CD14-positive monocyte (primary cell): ENCODE data around the gene MED8. TPM values are rescaled to one million over a fixed set of nuclear protein-coding genes. Genes with fewer than 3 reads are reported as not detected.
"Not testable (repeated sequence)": the region's sequence is repeated elsewhere in the genome, so short reads cannot be mapped to it uniquely, and the experiment has no call there.

Experiments used
- DNase-seq, 3 donors: peaks; one replicate each; pipeline ENCODE4 v3.0.0-alpha.2; 2011 to 2022
- H2AFZ ChIP-seq: 2 replicates; pipeline ENCODE4 v1.6.0; 2012; ENCODE audit warnings: mild to moderate bottlenecking, low read depth, low read length, inconsistent platforms; ENCODE audit not compliant: insufficient read depth, poor library complexity, severe bottlenecking
- H3K27ac ChIP-seq, 2 donors: 1 replicate in 1 of 2; 2 replicates in 1 of 2; pipeline ENCODE4 v1.5.1; 2012 to 2013; ENCODE audit warnings: low read length in 2 of 2, control low read depth in 1 of 2, inconsistent platforms in 1 of 2, low read depth in 1 of 2, mild to moderate bottlenecking in 1 of 2
- H3K27me3 ChIP-seq, 2 donors: one replicate each; pipeline versions ENCODE4 v1.6.0 to v1.6.1; 2011 to 2013; ENCODE audit warnings: low read length in 2 of 2; ENCODE audit not compliant: control insufficient read depth in 2 of 2, insufficient read depth in 2 of 2
- H3K36me3 ChIP-seq, 2 donors: replicated peaks in 1 of 2; 1 replicate in 1 of 2; 2 replicates in 1 of 2; pipeline versions ENCODE4 v1.5.1 to v1.6.1; 2012 to 2013; ENCODE audit warnings: low read length in 2 of 2, control low read depth in 1 of 2, inconsistent platforms in 1 of 2, mild to moderate bottlenecking in 1 of 2; ENCODE audit not compliant: insufficient read depth in 2 of 2, control insufficient read depth in 1 of 2
- H3K4me1 ChIP-seq, 2 donors: 1 replicate in 1 of 2; 2 replicates in 1 of 2; pipeline versions ENCODE4 v1.5.1 to v1.6.1; 2012 to 2013; ENCODE audit warnings: low read length in 2 of 2, control low read depth in 1 of 2, inconsistent platforms in 1 of 2, mild to moderate bottlenecking in 1 of 2, moderate library complexity in 1 of 2; ENCODE audit not compliant: insufficient read depth in 2 of 2, control insufficient read depth in 1 of 2
- H3K4me2 ChIP-seq: replicated peaks from 2 replicates; pipeline ENCODE3; 2012; ENCODE audit warnings: low read length, moderate library complexity, mild to moderate bottlenecking; ENCODE audit not compliant: poor library complexity, severe bottlenecking; ENCODE audit errors: extremely low read depth
- H3K4me3 ChIP-seq, 3 experiments: fragments of 200-600 bp in 1 of 3; sonication (generic) in 1 of 3; replicated peaks in 1 of 3; 1 replicate in 2 of 3; 2 replicates in 1 of 3; pipeline ENCODE4 v1.5.1; 2011 to 2013; ENCODE audit warnings: low read length in 3 of 3, mild to moderate bottlenecking in 3 of 3, control low read depth in 2 of 3, low read depth in 2 of 3, inconsistent platforms in 1 of 3, moderate library complexity in 1 of 3
- H3K79me2 ChIP-seq: 2 replicates; pipeline ENCODE4 v1.6.0; 2012; ENCODE audit warnings: mild to moderate bottlenecking, control low read depth, inconsistent platforms, low read length, moderate library complexity; ENCODE audit not compliant: insufficient read depth
- H3K9ac ChIP-seq: 2 replicates; pipeline ENCODE4 v1.6.0; 2017; ENCODE audit warnings: low read length, mild to moderate bottlenecking; ENCODE audit not compliant: insufficient read depth, poor library complexity, severe bottlenecking
- H3K9me3 ChIP-seq, 2 donors: replicated peaks in 1 of 2; 1 replicate in 1 of 2; 2 replicates in 1 of 2; pipeline versions ENCODE4 v1.5.1 to v1.6.1; 2012 to 2013; ENCODE audit warnings: low read length in 2 of 2, control low read depth in 1 of 2; ENCODE audit not compliant: control insufficient read depth in 1 of 2, insufficient read depth in 1 of 2
- H4K20me1 ChIP-seq: 2 replicates; pipeline ENCODE4 v1.6.0; 2012; ENCODE audit warnings: mild to moderate bottlenecking, low read length, control low read depth, moderate library complexity; ENCODE audit not compliant: insufficient read depth
- H3K27ac Mint-ChIP-seq, 7 donors: one replicate each; pipeline ENCODE4 v1.8.0; 2020; ENCODE audit warnings: mild to moderate bottlenecking in 7 of 7, mixed read lengths in 7 of 7, moderate library complexity in 6 of 7, inconsistent platforms in 2 of 7
- H3K27me3 Mint-ChIP-seq, 3 donors: one replicate each; pipeline ENCODE4 v1.8.0; 2021 to 2022; ENCODE audit warnings: low read depth in 3 of 3, mild to moderate bottlenecking in 3 of 3, mixed read lengths in 3 of 3, moderate library complexity in 3 of 3, inconsistent platforms in 1 of 3
- H3K36me3 Mint-ChIP-seq, 2 donors: one replicate each; pipeline ENCODE4 v1.8.0; 2020; ENCODE audit warnings: mixed read lengths in 2 of 2, inconsistent platforms in 1 of 2, mild to moderate bottlenecking in 1 of 2
- H3K4me1 Mint-ChIP-seq: one replicate; pipeline ENCODE4 v1.8.0; 2020; ENCODE audit warnings: mild to moderate bottlenecking, mixed read lengths
- H3K4me3 Mint-ChIP-seq, 2 donors: one replicate each; pipeline ENCODE4 v1.8.0; 2020; ENCODE audit warnings: mild to moderate bottlenecking in 2 of 2, mixed read lengths in 2 of 2, moderate library complexity in 1 of 2
- H3K9me3 Mint-ChIP-seq, 7 donors: one replicate each; pipeline ENCODE4 v1.8.0; 2020 to 2022; ENCODE audit warnings: mixed read lengths in 7 of 7, mild to moderate bottlenecking in 6 of 7, moderate library complexity in 6 of 7, inconsistent platforms in 2 of 7
- WGBS: methylation state at CpG from one replicate; pipeline ENCODE4 v1.1.5; 2013; ENCODE audit warnings: missing lambda C conversion rate; ENCODE audit not compliant: insufficient coverage; 5-methylcytosine and 5-hydroxymethylcytosine counted together
- intact Hi-C, 2 donors: fragments of 100-400 bp; cut with micrococcal nuclease; formaldehyde crosslinking; loops; one replicate each; pipeline versions ENCODE4 v1.15.0 to v1.15.1; 2023
- polyA plus RNA-seq, 3 donors: library from polyadenylated mRNA; depleted of rRNA in 1 of 3; unstranded in 2 of 3; stranded (reverse) in 1 of 3; fragments of 300-500 nt in 2 of 3; fragments of >200 nt in 1 of 3; fragmentation: Illumina TruSeq in 2 of 3; gene quantifications; 1 replicate in 2 of 3; 2 replicates in 1 of 3; pipeline ENCODE4 v1.2.3, GENCODE V29; 2012 to 2021
- TF ChIP-seq, protein P1 (sequence below): fragments of 200-600 bp; IDR thresholded peaks from one replicate; pipeline ENCODE4 v1.8.0; 2022; ENCODE audit warnings: antibody characterized with exemption, mild to moderate bottlenecking

The MED8 gene
- polyA plus RNA-seq, 3 donors, result 16.6 to 41.8 (median 40.7) TPM

DNA sequence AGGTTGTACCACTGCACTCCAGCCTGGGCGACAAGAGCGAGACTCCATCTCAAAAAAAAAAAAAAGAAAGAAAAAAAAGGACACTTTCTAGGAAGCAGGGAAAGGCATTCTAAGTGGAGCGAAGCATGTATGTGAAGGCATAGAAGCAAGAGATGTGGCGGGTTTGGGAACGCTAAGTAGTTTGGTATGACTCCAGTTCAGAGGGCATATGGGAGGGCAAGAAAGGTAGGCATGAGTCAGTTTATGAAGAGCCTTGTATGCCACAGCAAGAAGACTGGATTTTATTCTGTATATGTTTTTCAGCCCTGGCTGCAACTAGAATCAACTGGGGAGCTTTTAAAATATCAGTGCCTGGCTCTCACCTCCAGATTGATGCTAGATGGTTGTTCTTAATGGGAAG lies 17.4 kb downstream of the MED8 start:
- Mint-ChIP-seq H3K27me3 (no peaks in the 10 kb centered on the region), H3K4me3 (no peak overlapping the region), H3K4me1 (peaks cover 19% of the 10 kb centered on the region), H3K9me3 (no peaks in the 10 kb centered on the region), H3K36me3 (peaks cover 7 to 8% of the 10 kb centered on the region in 2 donors), H3K27ac (peak overlapping the region in 1 of 7 donors; percentile 60)
- Histone ChIP-seq H3K4me2 (no peak overlapping the region), H3K4me3 (no peak overlapping the region), H3K9me3 (no peaks in the 10 kb centered on the region), H3K79me2 (peaks cover 16% of the 10 kb centered on the region), H3K27me3 (no peaks in the 10 kb centered on the region), H2AFZ (no peak overlapping the region), H3K27ac (no peak overlapping the region), H4K20me1 (peaks cover 14% of the 10 kb centered on the region), H3K4me1 (peaks cover 18 to 34% of the 10 kb centered on the region in 2 donors), H3K36me3 (peaks cover 0 to 4% of the 10 kb centered on the region in 2 donors), H3K9ac (no peak overlapping the region)
- intact Hi-C loops, result no loop called here
- TF ChIP-seq, protein P1, sequence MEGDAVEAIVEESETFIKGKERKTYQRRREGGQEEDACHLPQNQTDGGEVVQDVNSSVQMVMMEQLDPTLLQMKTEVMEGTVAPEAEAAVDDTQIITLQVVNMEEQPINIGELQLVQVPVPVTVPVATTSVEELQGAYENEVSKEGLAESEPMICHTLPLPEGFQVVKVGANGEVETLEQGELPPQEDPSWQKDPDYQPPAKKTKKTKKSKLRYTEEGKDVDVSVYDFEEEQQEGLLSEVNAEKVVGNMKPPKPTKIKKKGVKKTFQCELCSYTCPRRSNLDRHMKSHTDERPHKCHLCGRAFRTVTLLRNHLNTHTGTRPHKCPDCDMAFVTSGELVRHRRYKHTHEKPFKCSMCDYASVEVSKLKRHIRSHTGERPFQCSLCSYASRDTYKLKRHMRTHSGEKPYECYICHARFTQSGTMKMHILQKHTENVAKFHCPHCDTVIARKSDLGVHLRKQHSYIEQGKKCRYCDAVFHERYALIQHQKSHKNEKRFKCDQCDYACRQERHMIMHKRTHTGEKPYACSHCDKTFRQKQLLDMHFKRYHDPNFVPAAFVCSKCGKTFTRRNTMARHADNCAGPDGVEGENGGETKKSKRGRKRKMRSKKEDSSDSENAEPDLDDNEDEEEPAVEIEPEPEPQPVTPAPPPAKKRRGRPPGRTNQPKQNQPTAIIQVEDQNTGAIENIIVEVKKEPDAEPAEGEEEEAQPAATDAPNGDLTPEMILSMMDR, result no peak
- 100% methylated on average over 4 of the region's 5 CpGs for WGBS
- no peak for DNase-seq

GRCh38 chr1:43370564-43370963 lies 19.0 kb downstream of the MED8 start:
- intact Hi-C loops, result no loop called here
- H3K79me2 ChIP-seq, result peaks cover 32% of the 10 kb centered on the region
- H3K4me1 Mint-ChIP-seq, result peaks cover 34% of the 10 kb centered on the region

DNA sequence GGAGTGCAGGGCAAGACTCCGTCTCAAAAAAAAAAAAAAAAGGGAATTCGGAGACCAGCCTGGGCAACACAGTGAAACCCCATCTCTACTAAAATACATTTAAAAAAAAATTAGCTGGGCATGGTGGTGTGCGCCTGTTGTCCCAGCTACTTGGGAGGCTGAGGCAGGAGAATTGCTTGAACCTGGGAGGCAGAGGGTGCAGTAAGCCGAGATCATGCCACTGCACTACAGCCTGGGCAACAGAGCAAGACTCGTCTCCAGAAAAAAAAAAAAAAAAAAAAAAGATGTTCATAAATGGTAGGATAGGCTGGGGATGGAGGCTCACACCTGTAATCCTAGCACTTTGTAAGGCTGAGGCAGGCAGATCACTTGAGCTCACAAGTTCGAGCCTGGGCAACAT lies 19.8 kb downstream of the MED8 start:
- Histone ChIP-seq H3K79me2 (peaks cover 40% of the 10 kb centered on the region), H3K4me1 (peaks cover 33 to 55% of the 10 kb centered on the region in 2 donors), H4K20me1 (peaks cover 35% of the 10 kb centered on the region), H3K36me3 (peaks cover 7 to 13% of the 10 kb centered on the region in 2 donors)
- H3K27me3 ChIP-seq, H3K4me2 ChIP-seq, H3K4me3 ChIP-seq, H3K9me3 ChIP-seq, H3K27me3 Mint-ChIP-seq, H3K4me3 Mint-ChIP-seq, H3K9ac ChIP-seq, H3K27ac ChIP-seq, H3K9me3 Mint-ChIP-seq, DNase-seq, H2AFZ ChIP-seq: not testable (repeated sequence)
- Mint-ChIP-seq H3K27ac (peak overlapping the region in 2 of 7 donors; percentile 35 to 80), H3K4me1 (peaks cover 39% of the 10 kb centered on the region), H3K36me3 (peaks cover 13 to 17% of the 10 kb centered on the region in 2 donors)
- intact Hi-C loops, result loop anchor here in 1 of 2 donors (2.0 to 10.0 kb wide), 2 partner anchors 19 to 195 kb away; partner anchors contain the start of genes CFAP57, EBNA1BP2, MED8 and SZT2
- WGBS, result 90% methylated on average over 2 of the region's 6 CpGs

More at GRCh38 chr1:43370564-43370963, 19.0 kb downstream of the MED8 start:
- no peaks in the 10 kb centered on the region for H3K9me3 Mint-ChIP-seq
- Histone ChIP-seq H3K9ac (no peak overlapping the region), H3K27ac (no peak overlapping the region), H3K36me3 (peaks cover 0 to 5% of the 10 kb centered on the region in 2 donors), H2AFZ (no peak overlapping the region), H3K27me3 (no peaks in the 10 kb centered on the region), H3K4me2 (no peak overlapping the region), H3K4me3 (no peak overlapping the region), H3K4me1 (peaks cover 33 to 50% of the 10 kb centered on the region in 2 donors), H4K20me1 (peaks cover 27% of the 10 kb centered on the region), H3K9me3 (no peaks in the 10 kb centered on the region)
- TF ChIP-seq, protein P1, result no peak
- no peak overlapping the region for H3K4me3 Mint-ChIP-seq
- DNase-seq, result no peak
- peaks cover 6 to 13% of the 10 kb centered on the region in 2 donors for H3K36me3 Mint-ChIP-seq
- H3K27me3 Mint-ChIP-seq, result no peaks in the 10 kb centered on the region
- peak overlapping the region in 3 of 7 donors; percentile 25 to 33 (median 32) for H3K27ac Mint-ChIP-seq
- 100% methylated on average over 2 of the region's 4 CpGs for WGBS
